DMS153 treated with DMSO at 0.1 percent for 48 hours (cell line): ENCODE data around the gene NODAL.
A peak's percentile ranks its signal among the peaks of the same experiment; 100 is the strongest.
"Not testable (repeated sequence)": the region's sequence is repeated elsewhere in the genome, so short reads cannot be mapped to it uniquely, and the experiment has no call there.

Experiments used
- DNase-seq: peaks from one replicate; lab custom pipeline; 2025; ENCODE audit not compliant: unreplicated experiment; lab: John Stamatoyannopoulos, UW

NODAL gene

DNA sequence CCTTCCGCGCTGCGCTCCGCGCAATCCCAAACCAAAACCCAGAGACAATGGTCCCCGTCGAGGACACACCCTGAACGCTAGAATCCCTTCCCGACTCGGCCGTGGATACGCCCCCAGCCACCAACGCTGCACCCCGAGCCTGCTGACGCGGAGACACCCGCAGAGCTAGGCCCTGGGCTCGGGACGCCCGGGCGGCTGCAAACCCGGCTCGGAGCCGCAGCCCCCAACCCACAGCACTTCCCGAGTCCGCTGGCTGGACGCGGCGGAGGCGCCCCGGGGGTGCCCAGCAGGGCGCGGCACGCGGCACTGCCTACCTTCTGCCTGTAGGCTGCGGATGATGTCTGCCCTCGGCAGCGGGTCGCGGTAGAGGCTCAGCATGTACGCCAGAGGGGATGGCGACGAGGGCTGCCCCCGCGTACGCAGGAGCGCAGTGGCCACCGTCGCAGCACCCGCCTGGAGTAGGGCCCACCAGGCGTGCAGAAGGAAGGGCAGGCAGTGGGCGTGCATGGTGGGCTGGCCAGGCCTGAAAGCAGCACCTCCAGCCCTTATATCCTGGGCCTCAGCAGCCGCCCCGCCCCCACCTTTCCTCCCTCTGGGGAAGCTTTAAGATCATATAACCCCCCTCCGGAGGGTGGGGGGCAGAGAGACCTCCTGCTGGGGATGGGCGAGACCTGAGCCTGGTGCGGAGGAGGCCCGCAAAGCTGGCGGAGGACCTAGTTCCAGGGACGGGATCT lies at the start of gene NODAL:
TSS of gene NODAL (minus strand) at position 521 of the 734 bp plus-strand sequence. CDS start at position 507, 14 bp downstream.
- no peak for DNase-seq

DNA sequence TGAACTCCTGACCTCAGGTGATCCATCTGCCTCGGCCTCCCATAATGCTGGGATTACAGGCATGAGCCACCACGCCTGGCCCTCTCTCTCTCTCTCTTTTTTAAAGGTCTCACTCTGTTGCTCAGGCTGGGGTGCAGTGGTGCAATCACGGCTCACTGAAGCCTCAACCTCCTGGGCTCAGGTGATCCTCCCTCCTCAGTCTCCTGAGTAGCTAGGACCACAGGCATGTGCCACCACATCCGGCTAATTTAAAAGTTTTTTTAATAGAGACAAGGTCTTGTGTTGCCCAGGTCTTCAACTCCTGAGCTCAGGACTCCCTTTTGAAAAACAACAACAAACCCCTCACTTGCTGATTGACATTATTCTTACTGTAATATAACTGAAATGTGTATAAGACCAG lies 48.7 kb upstream of the NODAL start:
- no peak for DNase-seq

DNA sequence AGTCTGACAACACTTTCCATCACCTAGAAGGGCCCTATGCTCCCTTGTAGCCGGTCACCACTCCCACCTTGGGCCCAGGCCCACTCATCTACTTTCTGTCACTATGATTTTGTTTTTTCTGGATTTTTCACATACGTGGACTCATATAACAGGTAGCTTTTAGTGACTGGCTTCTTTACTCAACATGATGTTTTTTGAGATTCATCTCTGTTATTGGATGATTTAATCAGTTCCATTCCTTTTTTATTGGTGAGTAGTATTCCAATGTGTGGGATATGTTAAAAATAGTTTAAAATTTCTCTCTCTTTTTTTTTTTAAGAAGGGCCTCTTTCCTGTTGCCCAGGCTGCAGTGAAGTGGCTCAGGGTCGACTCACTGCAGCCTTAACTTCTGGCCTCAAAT lies 46.3 kb upstream of the NODAL start:
- no peak for DNase-seq

DNA sequence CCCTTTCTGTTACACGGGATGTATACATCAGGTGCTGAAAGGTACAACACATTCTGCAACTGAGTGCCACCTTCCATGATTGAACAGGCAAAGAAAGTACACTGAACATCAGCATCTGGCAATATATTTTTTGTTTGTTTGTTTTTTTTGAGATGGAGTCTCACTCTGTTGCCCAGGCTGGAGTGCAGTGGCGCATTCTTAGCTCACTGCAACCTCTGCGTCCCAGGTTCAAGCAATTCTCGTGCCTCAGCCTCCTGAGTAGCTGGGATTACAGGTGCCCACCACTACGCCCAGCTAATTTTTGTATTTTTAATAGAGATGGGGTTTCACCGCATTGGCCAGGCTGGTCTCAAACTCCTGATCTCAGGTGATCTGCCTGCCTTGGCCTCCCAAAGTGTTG lies 42.4 kb upstream of the NODAL start:
- not testable (repeated sequence) for DNase-seq

DNA sequence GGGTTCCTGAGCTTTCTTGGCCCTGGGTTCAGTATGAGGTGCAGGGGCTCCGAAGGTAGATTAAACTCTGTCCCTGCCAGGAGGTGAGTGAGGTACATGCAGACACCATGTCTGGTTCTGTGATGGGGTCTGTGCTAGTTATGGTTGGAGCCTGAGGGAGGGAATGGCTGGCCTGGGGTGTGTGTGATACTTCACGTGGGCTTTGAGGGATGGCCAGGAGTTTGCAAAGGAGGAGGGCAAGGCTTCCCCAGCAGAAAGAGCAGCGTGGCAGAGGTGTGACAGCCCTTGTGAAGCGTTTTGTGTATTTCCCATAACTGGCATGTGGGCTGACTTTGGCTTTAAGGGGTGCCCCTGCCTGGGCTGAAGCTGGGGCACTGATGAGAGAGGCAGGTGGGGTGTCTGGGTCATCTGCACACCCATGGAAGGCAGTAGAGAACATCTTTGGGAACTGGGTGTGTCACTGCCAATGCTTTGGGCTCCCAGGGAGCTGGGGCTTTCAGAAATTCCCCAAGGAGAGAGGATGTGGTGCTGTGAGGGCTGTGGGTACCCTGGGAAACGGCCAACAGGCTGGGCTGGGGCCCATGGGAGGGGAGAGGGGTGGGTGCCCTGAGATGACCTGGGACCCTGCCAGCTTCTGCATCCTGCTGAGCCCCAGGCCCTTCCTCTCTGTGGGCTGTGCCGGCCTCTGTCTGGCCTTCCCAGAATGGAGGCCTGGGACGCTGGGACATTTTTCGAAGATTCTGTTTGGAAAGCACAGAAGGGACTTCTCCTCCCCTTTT lies 41.7 kb upstream of the NODAL start:
- DNase-seq = no peak

DNA sequence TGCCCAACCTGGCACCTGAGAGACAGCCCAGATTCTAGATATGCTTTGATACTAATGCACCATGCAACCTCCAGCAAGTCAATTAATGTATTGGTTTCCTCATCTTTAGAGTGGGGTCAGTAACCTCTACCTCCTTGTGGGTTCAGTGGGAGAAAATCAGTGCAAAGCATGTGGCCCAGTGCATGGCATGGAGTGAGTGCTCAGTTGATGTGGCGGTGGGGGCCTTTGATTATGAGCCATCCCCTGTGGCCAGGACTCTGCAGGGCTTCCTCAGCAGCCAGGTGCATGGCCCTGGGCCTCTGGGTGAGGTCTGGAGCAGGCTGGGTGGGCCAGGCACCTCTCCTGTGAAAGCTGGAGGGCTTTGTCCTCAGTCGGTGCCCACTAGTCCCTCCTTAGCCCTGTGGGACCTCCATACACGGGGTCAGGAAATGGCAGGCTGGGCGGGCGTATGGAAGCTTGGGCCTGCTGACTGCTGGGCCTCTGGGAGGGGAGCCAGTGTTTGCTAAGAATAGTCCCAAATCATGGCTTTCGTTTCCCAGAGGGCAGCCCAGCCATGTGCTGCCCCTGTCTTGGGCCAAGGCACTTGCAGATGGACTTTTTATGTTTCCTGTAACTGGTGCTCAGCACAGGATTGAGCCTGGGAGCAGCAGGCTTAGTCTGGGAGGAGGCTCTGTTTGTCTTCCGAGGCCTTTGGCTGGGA lies 40.5 kb upstream of the NODAL start:
- no peak for DNase-seq

DNA sequence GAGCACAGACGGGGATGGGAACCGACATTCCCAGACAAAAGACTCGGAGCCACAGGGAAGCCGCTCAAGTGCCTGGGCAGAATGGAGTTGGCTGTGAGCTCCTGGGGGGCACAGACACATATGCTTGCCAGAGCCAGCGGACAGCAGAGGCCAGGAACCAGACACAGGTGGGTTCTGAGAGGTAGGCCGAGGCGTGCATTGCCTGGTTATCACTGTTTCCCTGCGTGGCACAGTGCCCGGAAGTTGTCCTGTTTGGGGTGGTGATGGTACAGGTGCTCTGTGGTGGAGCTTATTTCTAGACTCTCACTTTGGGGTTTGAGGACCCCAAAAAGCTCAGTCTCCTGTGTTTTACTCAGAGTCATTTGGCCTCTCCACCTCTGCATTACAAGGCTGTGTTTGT lies 39.6 kb upstream of the NODAL start:
- no peak for DNase-seq

DNA sequence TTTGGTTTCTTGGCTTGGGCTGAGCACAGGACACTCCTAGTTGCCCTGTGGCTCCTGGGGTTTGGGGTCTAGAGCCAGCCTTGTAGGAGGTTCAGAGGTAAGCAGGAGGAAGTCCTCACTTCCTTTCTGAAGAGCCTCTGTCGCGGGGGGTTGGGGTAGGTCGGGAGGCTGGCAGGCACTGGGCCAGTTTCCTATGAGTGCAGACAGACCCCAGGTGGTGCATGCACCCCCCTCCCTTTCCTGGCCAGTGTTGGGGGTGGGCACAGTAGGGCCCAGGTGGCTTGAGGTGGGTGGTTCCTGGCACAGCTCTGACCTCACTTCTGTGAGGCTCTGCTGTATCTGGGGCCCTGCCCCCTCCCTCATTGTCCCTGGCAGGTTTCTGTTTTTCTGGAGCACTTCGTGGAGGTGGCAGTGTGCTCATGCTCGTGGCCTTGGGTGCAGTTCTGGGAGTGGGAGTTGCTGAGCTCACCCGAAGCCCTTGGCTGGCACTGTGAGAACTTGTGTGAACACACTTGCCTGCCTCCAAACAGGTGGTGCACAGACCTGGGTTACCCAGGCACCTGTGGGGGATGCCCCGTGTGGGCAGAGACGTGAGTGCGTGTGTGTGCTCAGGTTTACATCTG lies 38.9 kb upstream of the NODAL start:
- DNase-seq = no peak

DNA sequence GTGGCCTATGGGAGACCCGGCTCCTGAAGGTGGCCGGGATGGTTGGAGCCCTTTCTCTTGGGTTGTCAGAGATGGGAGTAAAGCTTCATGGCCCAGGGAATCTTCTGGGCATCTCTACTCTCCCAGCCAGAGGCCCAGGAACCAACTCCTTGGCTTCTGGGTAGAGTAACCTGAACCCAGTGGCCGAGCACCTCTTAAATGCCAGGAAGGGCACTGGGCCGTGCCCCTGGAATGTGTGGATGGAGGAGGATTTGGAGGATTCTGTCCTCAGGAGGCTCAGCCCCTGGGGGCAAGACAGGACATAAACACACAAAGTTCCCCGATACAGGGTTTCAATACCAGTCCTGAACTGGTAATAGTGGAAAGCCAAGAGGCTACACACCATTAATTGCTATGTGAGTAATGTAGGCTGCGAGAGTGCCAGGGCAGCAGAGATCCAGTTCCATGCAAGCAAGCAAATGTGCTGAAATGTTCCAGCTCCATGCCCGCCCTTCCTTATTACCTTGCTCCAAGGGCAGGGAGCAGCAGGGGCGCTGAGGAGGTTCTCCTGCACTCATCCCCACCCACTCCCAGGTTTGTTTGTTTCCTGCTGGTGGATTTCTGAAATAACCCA lies 38.3 kb upstream of the NODAL start:
- no peak for DNase-seq

DNA sequence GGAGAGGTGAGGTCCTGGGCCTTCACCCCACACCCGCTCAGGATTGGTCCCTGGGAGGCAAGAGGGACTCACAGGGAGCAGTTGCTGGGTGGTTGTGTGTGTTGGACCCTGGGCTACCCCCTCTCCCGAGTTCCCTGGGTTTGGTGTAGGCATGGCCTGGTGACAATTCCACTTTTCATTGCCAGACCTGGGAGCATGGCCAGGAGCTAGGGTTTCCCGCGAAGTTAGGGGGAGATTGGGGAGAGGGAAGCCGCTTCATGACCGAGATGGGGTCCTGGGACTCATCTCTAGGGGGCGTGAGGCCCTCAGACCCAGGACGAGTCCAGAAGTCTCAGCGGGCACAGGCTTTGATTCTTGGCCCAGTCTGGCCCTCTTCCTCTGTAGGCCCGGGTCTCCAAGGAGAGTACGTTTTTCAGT lies 37.7 kb upstream of the NODAL start:
- DNase-seq = no peak

DNA sequence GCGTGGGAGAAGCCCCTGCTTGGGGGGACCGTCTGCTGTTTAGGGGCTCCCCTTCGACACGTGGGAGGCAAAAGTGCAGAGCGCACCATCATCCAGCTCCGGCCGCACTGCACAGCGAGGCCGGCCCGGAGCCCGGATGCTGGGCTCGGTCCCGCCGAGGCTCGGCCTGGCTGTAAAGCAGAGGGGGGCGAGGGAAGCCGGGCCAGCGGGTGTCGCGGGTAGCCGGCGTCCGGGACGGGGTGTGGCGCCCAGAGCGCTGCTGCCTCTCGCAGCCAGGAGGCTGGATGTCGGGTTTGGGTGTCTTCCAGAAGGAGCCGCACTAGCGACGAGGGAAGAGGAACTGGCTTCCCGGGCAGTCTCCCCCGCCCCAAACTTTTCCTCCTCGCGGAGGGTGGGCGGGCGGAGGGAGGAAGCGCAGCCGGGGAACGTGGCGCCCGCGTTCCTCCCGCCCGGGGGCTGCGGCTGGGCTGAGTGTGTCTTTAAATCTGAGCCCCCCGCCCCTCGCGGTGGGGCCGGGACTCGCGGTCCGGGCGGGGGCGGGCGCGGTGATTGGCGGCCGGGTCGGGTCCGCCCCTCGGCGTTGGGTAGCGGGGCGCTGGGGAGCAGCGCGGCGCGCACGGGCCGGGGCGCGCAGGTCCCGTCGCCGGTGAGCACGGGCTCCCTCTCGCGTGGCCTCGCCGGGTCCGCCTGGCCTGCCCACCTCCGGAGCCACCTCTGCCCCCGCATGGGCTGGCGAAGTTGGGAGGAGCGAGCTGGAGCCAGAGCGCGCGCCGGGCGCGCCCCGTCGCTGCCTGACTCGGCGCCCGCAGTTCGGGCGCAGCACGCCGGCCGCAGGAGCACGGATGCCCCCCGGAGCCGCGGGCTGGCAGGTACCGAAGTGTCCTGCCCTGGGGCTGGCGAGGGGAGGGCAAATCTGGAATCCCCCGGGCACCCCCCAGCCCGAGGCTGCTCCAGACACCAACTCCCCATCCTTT lies 37.0 kb upstream of the NODAL start, which contains the start of gene PALD1:
TSS of gene PALD1 (plus strand) at position 577 of the 974 bp plus-strand sequence. CDS start 47,185 bp downstream, outside the sequence.
- no peak for DNase-seq

DNA sequence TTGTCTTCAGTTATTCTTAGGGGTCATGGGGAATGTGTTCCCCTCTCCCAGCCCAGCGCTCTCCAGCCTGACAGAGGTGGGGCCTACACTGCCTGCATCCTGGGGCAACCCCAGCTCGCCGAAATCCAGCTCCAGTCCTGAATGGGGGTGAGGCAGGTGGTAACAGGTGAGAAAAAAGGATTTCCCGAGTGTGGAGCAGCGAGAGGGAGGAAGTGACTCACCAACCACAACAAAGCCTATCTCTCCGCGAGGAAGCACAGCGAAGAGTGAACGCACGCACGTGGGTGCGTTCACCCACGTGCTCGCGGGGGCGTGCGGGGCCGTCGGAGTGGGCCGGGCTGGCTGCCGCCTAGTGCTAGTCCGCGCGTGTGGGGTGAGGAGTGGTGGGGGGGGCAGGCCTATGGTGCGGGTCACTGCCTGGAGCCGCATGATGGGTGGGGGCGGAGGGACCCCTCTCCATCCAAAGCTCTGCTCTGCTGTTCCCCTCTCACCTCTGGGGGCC lies 36.2 kb upstream of the NODAL start:
- peak; percentile 7 for DNase-seq

DNA sequence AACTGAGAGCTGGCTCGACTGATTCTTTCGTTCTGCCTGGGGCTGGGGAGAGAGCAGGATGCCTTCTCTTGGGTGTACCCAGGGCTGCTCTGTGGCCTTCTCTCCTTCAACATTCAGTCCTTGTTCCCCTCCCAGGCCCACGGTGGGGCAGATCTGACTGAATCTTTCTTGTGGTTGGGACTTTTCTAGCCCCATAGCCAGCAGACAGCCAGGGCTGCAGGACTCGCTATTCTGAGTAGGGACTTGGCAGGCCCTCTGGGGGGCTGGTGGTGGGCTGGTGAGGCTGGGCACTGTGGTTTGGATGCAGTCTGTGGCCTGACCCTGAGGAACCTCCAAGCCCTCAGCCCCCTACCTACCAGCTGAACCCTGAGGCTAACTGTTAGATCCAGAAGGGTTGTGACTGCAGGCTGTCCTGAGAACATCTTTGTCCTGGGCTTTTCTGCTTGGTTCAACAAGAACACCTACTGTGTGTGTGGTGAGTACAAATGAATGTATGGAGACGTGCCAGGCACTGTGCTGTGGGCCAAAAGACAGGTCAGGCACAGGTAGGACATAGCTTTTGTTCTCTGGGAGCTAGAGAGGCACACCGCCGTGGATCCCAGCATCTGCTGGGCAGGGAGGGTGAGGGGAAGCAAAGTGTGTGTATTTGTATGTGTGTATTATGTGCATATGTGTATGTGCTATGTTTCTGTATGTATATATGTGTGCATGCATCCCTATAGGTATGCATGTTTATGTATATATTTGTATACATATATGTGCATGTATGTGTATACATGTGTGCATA lies 35.0 kb upstream of the NODAL start:
- no peak for DNase-seq

DNA sequence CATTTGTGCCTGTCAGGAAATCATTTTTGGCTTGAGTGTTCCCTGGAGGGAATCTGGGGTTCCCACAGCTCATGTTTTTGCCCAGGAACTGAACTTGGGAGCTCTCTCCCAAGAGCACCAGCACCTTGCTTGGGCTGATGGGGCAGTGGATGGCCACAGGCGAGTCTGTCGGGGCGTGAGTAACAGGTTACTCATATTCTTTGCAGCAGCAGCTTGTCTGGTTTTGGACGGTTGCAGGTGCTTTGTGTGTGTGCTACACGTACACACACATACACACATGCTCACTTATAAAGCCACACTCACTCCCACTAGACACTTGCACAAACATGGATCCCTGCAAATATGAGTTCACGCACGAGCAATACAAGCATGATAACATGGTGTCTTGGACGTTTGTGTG lies 34.2 kb upstream of the NODAL start:
- no peak for DNase-seq

DNA sequence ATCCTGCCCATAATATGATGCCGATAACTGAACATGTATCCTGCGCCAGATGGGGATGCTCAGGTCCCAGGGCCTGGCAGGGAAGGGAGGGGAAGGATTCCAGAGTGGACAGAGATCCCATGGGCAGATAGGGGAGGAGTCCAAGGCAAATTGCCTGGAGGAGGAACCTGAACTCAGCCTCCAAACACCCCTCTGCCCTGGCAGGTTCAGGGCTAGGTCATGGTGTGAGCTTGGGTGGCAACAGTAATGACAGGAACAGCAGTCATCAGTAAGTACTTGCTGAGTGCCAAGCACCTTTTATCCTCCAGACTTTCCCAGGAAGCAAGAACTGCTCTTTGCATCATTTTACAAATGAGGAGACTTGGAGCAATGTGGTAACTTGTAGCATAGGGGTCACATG lies 33.3 kb upstream of the NODAL start:
- DNase-seq = no peak

DNA sequence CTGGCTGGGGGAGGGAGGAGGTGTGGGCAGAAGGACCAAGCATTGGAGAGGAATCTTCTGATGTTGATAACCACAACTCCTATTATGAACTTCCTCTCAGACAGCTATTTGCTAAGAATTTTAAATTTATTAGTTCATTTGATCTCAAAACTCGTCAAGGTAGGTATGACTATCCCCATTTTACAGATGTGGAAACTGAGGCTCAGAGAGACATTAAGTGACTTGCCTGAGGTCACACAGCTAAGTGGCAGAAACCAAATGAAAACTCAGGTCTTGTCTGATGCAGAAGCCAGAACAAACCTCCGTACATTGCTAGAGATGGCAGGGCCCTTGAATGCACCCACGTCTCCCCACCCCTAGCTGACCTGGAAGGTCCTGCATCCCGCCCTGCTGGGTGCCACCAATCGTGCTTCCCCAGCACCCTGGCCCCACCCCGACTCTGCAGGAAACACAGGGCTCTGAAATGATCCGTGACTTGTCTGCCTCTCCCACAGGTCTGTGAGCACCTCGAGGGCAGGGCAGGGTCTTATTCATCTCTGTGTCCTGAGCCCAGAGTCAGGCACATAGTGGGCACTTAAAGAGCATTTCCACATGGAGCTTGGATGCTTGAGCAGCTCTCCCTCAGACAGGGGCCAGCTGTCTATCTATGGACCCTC lies 31.4 kb upstream of the NODAL start:
- no peak for DNase-seq

DNA sequence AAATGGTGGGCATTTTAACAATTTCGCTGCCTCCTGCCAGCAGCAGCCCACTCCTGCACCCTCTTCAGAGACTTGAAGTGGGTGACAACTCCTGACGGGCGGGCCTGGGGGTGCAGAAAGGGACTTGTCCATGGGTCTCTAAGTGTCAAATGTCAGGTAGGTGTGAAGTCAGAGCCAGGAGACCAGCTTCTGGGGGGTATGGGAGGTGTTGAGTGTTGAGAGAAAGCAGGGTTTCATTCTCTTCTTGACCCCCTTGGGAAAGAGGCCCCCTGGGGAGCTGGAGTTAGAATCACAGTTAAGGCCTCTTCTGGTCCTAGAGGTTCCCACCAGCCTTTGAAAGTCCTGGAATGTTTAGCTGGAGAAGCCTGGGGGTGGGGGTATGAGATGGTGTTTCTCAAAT lies 25.5 kb upstream of the NODAL start:
- no peak for DNase-seq

DNA sequence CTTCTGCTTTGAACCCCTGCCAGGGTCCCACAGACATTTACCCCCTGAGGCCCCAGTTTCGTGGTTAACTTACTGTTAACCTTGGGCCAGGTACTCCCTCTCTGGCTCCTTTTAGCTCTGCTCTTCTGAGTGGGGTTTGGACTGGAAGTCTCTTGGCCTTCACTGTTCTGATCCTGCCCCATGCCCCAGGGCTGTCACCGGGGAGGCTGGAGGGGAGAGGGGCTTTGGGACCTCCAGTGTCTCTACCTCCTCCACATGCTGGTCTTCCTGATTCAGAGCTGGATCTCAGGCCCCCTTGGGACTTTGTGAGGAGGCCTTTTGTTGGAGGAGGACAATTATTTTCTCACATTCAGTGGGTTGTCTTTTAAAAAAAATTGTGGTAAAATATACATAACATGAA lies 24.4 kb upstream of the NODAL start:
- DNase-seq = no peak
